Gastrocnemius medialis (tissue), 4 donors: ENCODE results near the gene SHANK3. TPM values are rescaled to one million over a fixed set of nuclear protein-coding genes. Genes with fewer than 3 reads are reported as not detected.

ENCODE experiments used
- ATAC-seq, 2 donors: fragments of 150-250 bp; one replicate each; pipeline ENCODE4 v1.9.1; 2016
- DNase-seq, 2 donors: peaks; one replicate each; pipeline ENCODE4 v3.0.0-alpha.2; 2019
- H3K27ac ChIP-seq, 4 donors: fragments of 200-600 bp; sonication (generic); 1 replicate in 1 of 4; 2 replicates in 3 of 4; pipeline ENCODE4 v1.5.1; 2016 to 2018; ENCODE audit warnings: mild to moderate bottlenecking in 2 of 4, moderate library complexity in 1 of 4
- H3K27me3 ChIP-seq, 3 donors: fragments of 200-600 bp; sonication (generic) in 2 of 3; 1 replicate in 1 of 3; 2 replicates in 2 of 3; pipeline versions ENCODE4 v1.5.1 to v1.6.0; 2016 to 2019; ENCODE audit warnings: mild to moderate bottlenecking in 1 of 3, moderate library complexity in 1 of 3
- H3K36me3 ChIP-seq, 2 donors: fragments of 200-600 bp; sonication (generic) in 1 of 2; one replicate each; pipeline ENCODE4 v1.5.1; 2017 to 2018
- H3K4me1 ChIP-seq, 2 donors: fragments of 200-600 bp; sonication (generic) in 1 of 2; one replicate each; pipeline ENCODE4 v1.5.1; 2016 to 2017; ENCODE audit warnings: mild to moderate bottlenecking in 2 of 2
- H3K4me3 ChIP-seq, 4 donors: fragments of 200-600 bp; sonication (generic) in 3 of 4; 1 replicate in 1 of 4; 2 replicates in 3 of 4; pipeline ENCODE4 v1.5.1; 2016 to 2019; ENCODE audit warnings: mild to moderate bottlenecking in 2 of 4
- H3K9me3 ChIP-seq, 3 donors: fragments of 200-600 bp; sonication (generic) in 2 of 3; 1 replicate in 1 of 3; 2 replicates in 2 of 3; pipeline ENCODE4 v1.5.1; 2016 to 2019
- CTCF ChIP-seq, 5 experiments: fragments of 450-650 bp in 3 of 5; fragments of 200-600 bp in 2 of 5; sonication (generic) in 2 of 5; IDR thresholded peaks in 4 of 5; conservative IDR thresholded peaks in 1 of 5; 1 replicate in 4 of 5; 2 replicates in 1 of 5; pipeline ENCODE4 v1.5.1; 2016 to 2019; ENCODE audit warnings: antibody characterized with exemption in 5 of 5, mild to moderate bottlenecking in 3 of 5, moderate library complexity in 3 of 5
- POLR2A ChIP-seq, 2 donors: fragments of 450-650 bp; IDR thresholded peaks; one replicate each; pipeline ENCODE4 v1.6.1; 2017; ENCODE audit warnings: antibody characterized with exemption in 2 of 2, mild to moderate bottlenecking in 2 of 2, moderate library complexity in 2 of 2
- in situ Hi-C, 4 donors: fragments of 200-750 bp; cut with MboI; loops; one replicate each; pipeline versions ENCODE4 v1.15.0 to v1.8.0; 2017; ENCODE audit warnings: low sequenced_read_pairs in 4 of 4
- intact Hi-C: fragments of 100-400 bp; cut with DNase I; formaldehyde crosslinking; loops from one replicate; pipeline ENCODE4 v1.15.1; 2023; ENCODE audit warnings: low total_unique reads
- total RNA-seq, 4 donors: library from RNA; depleted of rRNA; stranded (reverse); fragments of >200 nt; gene quantifications; one replicate each; pipeline versions ENCODE4 v1.1.0 to v1.2.3, GENCODE V29; 2016

SHANK3 gene
- total RNA-seq, 4 donors from 2014 or later, result 3.8 to 9.8 (median 5.1) TPM

DNA sequence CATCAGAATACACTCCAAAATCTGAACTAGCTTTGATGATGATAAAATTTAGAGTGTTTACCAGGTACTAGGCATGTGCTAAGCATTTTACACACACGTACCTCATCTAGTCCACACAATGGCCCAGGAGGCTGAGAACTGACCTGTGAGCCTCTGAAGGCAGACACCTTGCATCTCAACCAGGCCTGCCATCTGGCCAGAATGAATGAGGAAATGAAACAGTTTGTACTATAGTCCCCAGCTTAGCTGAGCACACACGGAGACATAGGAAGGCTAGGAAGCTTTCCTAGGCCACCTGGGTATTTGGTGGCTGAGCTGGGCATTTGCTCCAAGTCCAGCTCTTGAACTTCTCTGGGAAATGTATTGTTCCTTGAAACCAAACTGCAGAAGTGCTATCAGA is 6.9 kb upstream of the SHANK3 start:
- in situ Hi-C loops, result no loop called here
- no peak for ATAC-seq
- Histone ChIP-seq H3K4me1 (peaks cover 0 to 4% of the 10 kb centered on the region in 2 donors), H3K27ac (no peak overlapping the region), H3K36me3 (no peaks in the 10 kb centered on the region), H3K4me3 (no peak overlapping the region), H3K27me3 (peaks cover 0 to 14% (median 8%) of the 10 kb centered on the region in 3 donors), H3K9me3 (no peaks in the 10 kb centered on the region)
- intact Hi-C loops, result no loop called here
- DNase-seq, result no peak
- TF ChIP-seq CTCF (IDR thresholded peaks at IDR 0.05 in 4 of 5, conservative IDR thresholded peaks at IDR 0.05 in 1 of 5) (no peak), POLR2A (IDR thresholded peaks at IDR 0.05) (no peak)

DNA sequence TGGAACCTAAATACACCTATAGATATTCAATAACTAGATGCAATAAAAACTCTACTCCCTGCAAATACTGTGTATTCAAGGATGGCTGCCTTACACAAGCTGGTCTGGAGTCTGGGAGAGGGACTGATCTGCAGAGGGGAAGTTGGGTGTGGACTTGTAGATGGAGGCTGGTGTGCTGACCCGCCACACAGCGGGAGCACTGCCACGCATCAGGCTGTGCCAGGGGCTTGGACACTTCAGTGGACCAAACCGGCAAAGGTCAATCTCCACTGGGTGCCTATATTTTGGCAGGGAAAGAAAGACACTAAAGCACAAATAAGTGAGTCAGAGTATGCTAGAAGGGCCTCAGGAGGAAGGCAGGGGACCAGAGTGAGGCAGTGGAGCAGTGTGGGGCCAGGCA is 2.1 kb upstream of the SHANK3 start:
- H3K27ac ChIP-seq, result peak overlapping the region; percentile 33 to 81 (median 76)
- ATAC-seq (peak in 1 of 2 donors; percentile 26), DNase-seq (no peak)
- in situ Hi-C loops, result no loop called here
- H3K9me3 ChIP-seq, result no peaks in the 10 kb centered on the region
- no peaks in the 10 kb centered on the region for H3K36me3 ChIP-seq
- no peak overlapping the region for H3K4me3 ChIP-seq
- peaks cover 19 to 36% (median 20%) of the 10 kb centered on the region in 3 donors for H3K27me3 ChIP-seq
- peaks cover 0 to 4% of the 10 kb centered on the region in 2 donors for H3K4me1 ChIP-seq
- TF ChIP-seq POLR2A (IDR thresholded peaks at IDR 0.05) (no peak), CTCF (IDR thresholded peaks at IDR 0.05 in 4 of 5, conservative IDR thresholded peaks at IDR 0.05 in 1 of 5) (no peak)
- intact Hi-C loops, result no loop called here

DNA sequence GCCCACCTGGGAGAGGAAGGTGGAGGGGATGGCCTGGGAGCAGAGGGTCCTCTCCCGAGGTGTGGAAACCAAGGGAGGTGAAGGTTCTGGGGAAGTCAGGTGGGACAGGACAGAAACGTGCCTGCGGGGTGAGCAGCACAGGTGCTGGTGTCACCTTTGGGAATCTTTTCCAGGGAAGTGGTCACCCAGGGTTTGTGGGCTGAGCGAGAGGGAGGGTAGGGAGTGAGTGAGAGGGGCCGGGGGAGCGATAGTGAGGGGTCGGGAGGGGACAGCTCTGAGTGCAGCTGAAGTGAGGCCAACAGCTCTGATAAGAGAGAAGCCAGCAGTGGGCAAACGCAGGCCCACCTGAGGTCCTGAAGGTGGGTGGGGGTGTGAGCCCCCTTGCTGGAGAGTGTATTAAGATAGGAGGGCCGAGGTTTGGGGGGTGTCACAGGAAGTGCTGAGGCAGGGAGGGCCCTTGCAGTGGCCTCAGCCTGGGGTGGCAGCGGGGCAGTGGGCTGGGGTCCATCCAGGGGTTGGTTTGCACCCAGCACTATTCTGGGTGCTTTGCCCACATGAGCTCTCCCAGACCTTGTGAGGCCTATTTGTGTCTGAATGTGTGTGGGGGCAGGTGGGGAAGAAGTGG is 1.6 kb upstream of the SHANK3 start:
- Histone ChIP-seq H3K9me3 (no peaks in the 10 kb centered on the region), H3K27me3 (peaks cover 21 to 41% (median 25%) of the 10 kb centered on the region in 3 donors), H3K27ac (peak overlapping the region; percentile 33 to 81 (median 76)), H3K4me1 (peaks cover 0 to 4% of the 10 kb centered on the region in 2 donors), H3K4me3 (no peak overlapping the region), H3K36me3 (no peaks in the 10 kb centered on the region)
- in situ Hi-C loops, result no loop called here
- intact Hi-C loops, result loop anchor here (1.0 kb wide), 1 partner anchor 15 kb away; no protein-coding TSS in a partner anchor
- TF ChIP-seq POLR2A (IDR thresholded peaks at IDR 0.05) (no peak), CTCF (IDR thresholded peaks at IDR 0.05 in 4 of 5, conservative IDR thresholded peaks at IDR 0.05 in 1 of 5) (no peak)
- ATAC-seq (no peak), DNase-seq (no peak)

DNA sequence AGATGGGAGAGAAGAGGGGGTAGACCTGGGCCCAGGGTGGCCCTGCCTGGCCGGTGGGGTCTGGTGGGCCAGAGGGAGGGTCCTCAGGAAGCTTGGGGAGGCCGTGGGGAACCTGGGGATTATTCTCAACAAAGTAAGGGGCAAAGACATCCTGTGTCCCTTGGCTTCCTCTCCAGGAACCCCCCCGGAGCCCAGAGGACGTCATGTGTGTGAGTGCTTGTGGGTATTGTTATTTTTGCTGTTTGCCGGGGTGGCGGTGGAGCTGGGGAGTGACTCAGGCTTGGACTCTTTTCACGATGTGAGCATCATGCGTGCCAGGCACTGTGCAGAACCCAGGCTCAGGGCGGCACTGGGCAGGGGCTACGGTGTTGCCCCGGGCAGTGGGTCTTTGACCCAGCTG is 982 bp upstream of the SHANK3 start:
- no peaks in the 10 kb centered on the region for H3K36me3 ChIP-seq
- peaks cover 0 to 4% of the 10 kb centered on the region in 2 donors for H3K4me1 ChIP-seq
- no peaks in the 10 kb centered on the region for H3K9me3 ChIP-seq
- DNase-seq (no peak), ATAC-seq (peak in 1 of 2 donors; percentile 19)
- peak overlapping the region in 1 of 4 donors; percentile 54 for H3K4me3 ChIP-seq
- peak overlapping the region; percentile 40 to 81 (median 76) for H3K27ac ChIP-seq
- in situ Hi-C loops, result no loop called here
- H3K27me3 ChIP-seq, result peaks cover 21 to 48% (median 29%) of the 10 kb centered on the region in 3 donors
- intact Hi-C loops, result loop anchor here (1.0 kb wide), 1 partner anchor 15 kb away; no protein-coding TSS in a partner anchor
- no peak for TF ChIP-seq POLR2A (IDR thresholded peaks at IDR 0.05)
- no peak for TF ChIP-seq CTCF (IDR thresholded peaks at IDR 0.05 in 4 of 5, conservative IDR thresholded peaks at IDR 0.05 in 1 of 5)
